Psoas muscle (tissue), 8 donors: ENCODE data around the gene VTCN1. TPM values are rescaled to one million over a fixed set of nuclear protein-coding genes. Genes with fewer than 3 reads are reported as not detected.

ENCODE experiments used
- ATAC-seq, 4 donors: fragments of 200-7000 bp; cut with Tn5 transposase; one replicate each; pipeline ENCODE4 v1.9.1; 2020; ENCODE audit warnings: moderate library complexity in 3 of 4, mild to moderate bottlenecking in 2 of 4
- DNase-seq, 2 donors: peaks; one replicate each; pipeline ENCODE4 v3.0.0-alpha.2; 2020
- H3K27ac ChIP-seq: fragments of 200-600 bp; one replicate; pipeline ENCODE4 v1.8.0; 2022
- H3K27me3 ChIP-seq, 3 donors: fragments of 200-600 bp in 1 of 3; one replicate each; pipeline versions ENCODE4 v1.6.1 to v1.8.0; 2013 to 2022; ENCODE audit warnings: low read length in 2 of 3, mild to moderate bottlenecking in 2 of 3, moderate library complexity in 1 of 3; ENCODE audit not compliant: insufficient read depth in 3 of 3
- H3K36me3 ChIP-seq, 2 donors: fragments of 200-600 bp in 1 of 2; one replicate each; pipeline versions ENCODE4 v1.6.1 to v1.8.0; 2013 to 2022; ENCODE audit warnings: low read depth in 1 of 2, mild to moderate bottlenecking in 1 of 2, moderate library complexity in 1 of 2; ENCODE audit not compliant: insufficient read depth in 1 of 2
- H3K4me1 ChIP-seq: fragments of 200-600 bp; one replicate; pipeline ENCODE4 v1.8.0; 2022
- H3K4me3 ChIP-seq: fragments of 200-600 bp; one replicate; pipeline ENCODE4 v1.8.0; 2022; ENCODE audit warnings: mild to moderate bottlenecking
- H3K9me3 ChIP-seq: fragments of 200-600 bp; one replicate; pipeline ENCODE4 v1.8.0; 2022
- WGBS, 3 donors: extraction: QIAGEN DNeasy Blood & Tissue Kit; methylation state at CpG; one replicate each; pipeline versions ENCODE4 v1.1.6 to v1.1.7; 2013; 5-methylcytosine and 5-hydroxymethylcytosine counted together
- intact Hi-C, 2 donors: fragments of 100-400 bp; cut with DNase I; formaldehyde crosslinking; loops; one replicate each; pipeline versions ENCODE4 v1.11.0 to v1.14.2; 2022
- polyA plus RNA-seq, 3 donors: library from polyadenylated mRNA; stranded (reverse); fragments of 200-250 nt; gene quantifications; one replicate each; pipeline ENCODE4 v1.2.3, GENCODE V29; 2013
- total RNA-seq, 4 donors: library from RNA; stranded (reverse); fragmentation: NEBNext Ultra II Directional in 2 of 4; extraction: Animal tissue kit (Norgen Biotek cat#: 25700) in 2 of 4; gene quantifications; one replicate each; pipeline versions ENCODE4 v1.2.1 to v1.2.4, GENCODE V29; 2021 to 2023
- TF ChIP-seq, protein P1 (sequence below): fragments of 200-600 bp; IDR thresholded peaks from one replicate; pipeline ENCODE4 v1.8.0; 2022; ENCODE audit warnings: antibody characterized with exemption
- donor health status: healthy with polysubstance abuse.
- donor health status: DM: no; HTN: no; CAD: no; lungs with moderate emphysema.
- donor health status: Bipolar disorder and iron deficiency.
- donor health status: healthy.
- donor health status: DM: yes; HTN: yes; CAD: no.
- donor health status: DM: no; HTN: no; CAD: no.
- donor health status: DM: no; HTN: no; CAD: no.
- donor health status: DM: yes; HTN: yes; CAD: no.

VTCN1 gene
- total and polyA plus RNA-seq, 7 donors: 0.03 to 0.22 (median 0.09) TPM; not detected in 4

- TF ChIP-seq, protein P1, sequence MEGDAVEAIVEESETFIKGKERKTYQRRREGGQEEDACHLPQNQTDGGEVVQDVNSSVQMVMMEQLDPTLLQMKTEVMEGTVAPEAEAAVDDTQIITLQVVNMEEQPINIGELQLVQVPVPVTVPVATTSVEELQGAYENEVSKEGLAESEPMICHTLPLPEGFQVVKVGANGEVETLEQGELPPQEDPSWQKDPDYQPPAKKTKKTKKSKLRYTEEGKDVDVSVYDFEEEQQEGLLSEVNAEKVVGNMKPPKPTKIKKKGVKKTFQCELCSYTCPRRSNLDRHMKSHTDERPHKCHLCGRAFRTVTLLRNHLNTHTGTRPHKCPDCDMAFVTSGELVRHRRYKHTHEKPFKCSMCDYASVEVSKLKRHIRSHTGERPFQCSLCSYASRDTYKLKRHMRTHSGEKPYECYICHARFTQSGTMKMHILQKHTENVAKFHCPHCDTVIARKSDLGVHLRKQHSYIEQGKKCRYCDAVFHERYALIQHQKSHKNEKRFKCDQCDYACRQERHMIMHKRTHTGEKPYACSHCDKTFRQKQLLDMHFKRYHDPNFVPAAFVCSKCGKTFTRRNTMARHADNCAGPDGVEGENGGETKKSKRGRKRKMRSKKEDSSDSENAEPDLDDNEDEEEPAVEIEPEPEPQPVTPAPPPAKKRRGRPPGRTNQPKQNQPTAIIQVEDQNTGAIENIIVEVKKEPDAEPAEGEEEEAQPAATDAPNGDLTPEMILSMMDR: no peak
- WGBS, 3 donors: 29 to 56% (median 46%) methylated on average over 1 of the region's 1 CpG
- Histone ChIP-seq H3K9me3 (no peaks in the 10 kb centered on the region), H3K27ac (no peak overlapping the region), H3K4me3 (no peak overlapping the region), H3K27me3 (no peaks in the 10 kb centered on the region), H3K4me1 (peaks cover under 1% of the 10 kb centered on the region), H3K36me3 (no peaks in the 10 kb centered on the region)
- no peak for DNase-seq
- intact Hi-C loops: no loop called here
- ATAC-seq: no peak
These were observed 27.1 kb upstream of the VTCN1 start for GRCh38 chr1:117237726-117238381.

GRCh38 chr1:117235863-117236465, 25.2 kb upstream of the VTCN1 start:
- Histone ChIP-seq H3K4me1 (peaks cover 12% of the 10 kb centered on the region), H3K4me3 (no peak overlapping the region), H3K9me3 (no peaks in the 10 kb centered on the region), H3K36me3 (no peaks in the 10 kb centered on the region), H3K27ac (no peak overlapping the region), H3K27me3 (no peaks in the 10 kb centered on the region)
- intact Hi-C loops: no loop called here
- DNase-seq: no peak
- ATAC-seq: no peak
- WGBS, 3 donors: 56 to 73% (median 61%) methylated on average over 2 of the region's 2 CpGs
- TF ChIP-seq, protein P1: no peak

DNA sequence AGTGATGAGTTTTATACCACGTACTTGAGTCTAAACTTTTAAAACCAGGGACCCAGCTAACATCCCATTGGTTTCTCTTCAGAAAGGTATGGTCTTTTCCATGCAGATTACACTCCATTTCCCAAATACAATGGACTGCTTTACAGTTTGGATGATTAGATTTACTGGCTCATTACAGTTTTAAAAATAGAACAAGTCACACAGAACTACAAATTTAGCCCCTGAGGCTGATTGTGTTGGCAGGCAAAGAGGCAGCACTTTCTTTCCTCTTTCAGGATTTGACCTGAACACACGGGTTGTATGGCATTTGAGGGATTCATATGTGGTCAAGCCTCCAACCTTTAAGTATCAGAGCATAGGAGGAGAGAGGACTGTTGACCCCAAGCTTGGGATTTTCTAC, 21.8 kb upstream of the VTCN1 start:
- no peak overlapping the region for H3K4me3 ChIP-seq
- DNase-seq (no peak), ATAC-seq (peak in 3 of 4 donors; percentile 27 to 64 (median 31))
- intact Hi-C loops: no loop called here
- TF ChIP-seq, protein P1: no peak
- 44 to 58% (median 52%) methylated on average over 2 of the region's 2 CpGs for WGBS, 3 donors
- H3K4me1 ChIP-seq: peaks cover 12% of the 10 kb centered on the region
- no peaks in the 10 kb centered on the region for H3K27me3 ChIP-seq
- H3K36me3 ChIP-seq: no peaks in the 10 kb centered on the region
- H3K27ac ChIP-seq: no peak overlapping the region
- H3K9me3 ChIP-seq: no peaks in the 10 kb centered on the region

DNA sequence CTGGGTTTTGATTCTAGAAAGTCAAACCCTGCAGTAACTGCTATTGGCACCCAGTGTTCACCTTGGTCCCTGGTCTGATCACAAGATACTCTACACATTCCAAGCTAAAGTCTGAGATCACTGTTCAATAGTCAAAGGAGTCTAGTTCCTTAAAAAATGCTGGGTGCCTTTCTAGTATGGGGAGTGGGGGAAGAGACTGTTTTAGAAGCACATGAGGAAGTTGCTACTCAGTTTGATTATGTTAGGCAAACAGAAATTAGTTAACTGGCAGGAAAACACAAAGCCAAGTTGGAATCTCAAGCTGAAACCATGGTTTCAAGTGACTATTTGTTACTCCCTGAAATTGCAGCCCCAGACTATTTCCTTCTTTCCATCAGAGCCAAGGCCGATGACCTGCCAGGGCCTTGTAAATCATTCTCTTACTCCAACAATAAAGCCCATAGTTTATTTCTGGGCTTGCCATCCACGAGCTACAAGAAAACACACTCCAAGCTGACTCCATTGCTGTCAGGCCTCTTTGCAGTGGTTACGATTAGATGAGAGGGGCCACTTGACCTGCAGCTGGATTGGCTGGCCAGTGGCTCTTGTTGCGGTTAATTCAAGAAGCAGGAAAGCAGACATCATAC, 21.1 kb upstream of the VTCN1 start:
- H3K4me1 ChIP-seq: peaks cover 12% of the 10 kb centered on the region
- ATAC-seq (peak in 2 of 4 donors; percentile 20 to 37), DNase-seq (no peak)
- TF ChIP-seq, protein P1: no peak
- H3K4me3 ChIP-seq: no peak overlapping the region
- H3K36me3 ChIP-seq: no peaks in the 10 kb centered on the region
- intact Hi-C loops: no loop called here
- no peaks in the 10 kb centered on the region for H3K9me3 ChIP-seq
- no peaks in the 10 kb centered on the region for H3K27me3 ChIP-seq
- 27 to 42% (median 30%) methylated on average over 4 of the region's 4 CpGs for WGBS, 3 donors
- no peak overlapping the region for H3K27ac ChIP-seq
